GM18499 (cell line): ENCODE data around the gene GADD45GIP1.
"Not testable (repeated sequence)": the region's sequence is repeated elsewhere in the genome, so short reads cannot be mapped to it uniquely, and the experiment has no call there.

Experiments
- ATAC-seq: cut with Tn5 transposase; IDR thresholded peaks from one replicate; pipeline ENCODE4 v1.9.1; 2021; ENCODE audit warnings: moderate number of reproducible peaks; ENCODE audit not compliant: insufficient read depth, unreplicated experiment

The GADD45GIP1 gene

DNA sequence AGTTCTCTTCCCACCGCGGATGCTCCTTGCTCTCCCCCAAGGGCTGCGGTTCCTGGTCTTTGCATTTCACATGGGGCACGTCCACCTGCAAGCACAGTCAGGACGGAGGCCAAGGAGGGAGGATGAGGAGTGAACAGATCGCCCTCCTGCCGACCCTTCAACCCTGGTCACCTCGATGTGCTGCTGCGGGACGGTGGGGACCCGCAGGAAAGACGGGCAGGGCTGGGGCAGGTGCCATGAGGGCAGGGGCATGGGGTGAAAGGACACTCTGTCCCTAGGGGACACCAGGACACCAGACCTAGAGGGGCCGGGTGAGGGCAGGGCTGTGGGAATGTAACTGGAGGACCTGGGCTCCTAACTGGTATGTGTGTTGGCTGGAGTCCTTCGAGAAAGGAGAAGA is 38.8 kb downstream of the GADD45GIP1 start:
- ATAC-seq, result no peak

DNA sequence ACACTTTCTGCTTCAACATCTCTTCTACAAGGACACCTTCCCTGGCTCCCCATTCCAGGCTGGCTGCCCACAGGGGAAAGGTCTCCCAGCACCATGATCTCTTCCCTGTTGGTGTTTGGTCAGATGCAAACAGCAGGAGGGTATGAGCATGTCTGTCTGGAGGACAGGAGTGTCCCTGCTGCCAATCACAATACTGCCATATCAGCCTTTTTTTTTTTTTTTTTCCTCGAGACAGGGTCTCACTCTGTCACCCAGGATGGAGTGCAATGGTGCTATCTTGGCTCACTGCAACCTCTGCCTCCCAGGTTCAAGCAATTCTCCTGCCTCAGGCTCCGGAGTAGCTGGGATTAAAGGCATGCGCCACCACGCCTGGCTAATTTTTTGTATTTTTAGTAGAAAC is 41.2 kb downstream of the GADD45GIP1 start:
- not testable (repeated sequence) for ATAC-seq

DNA sequence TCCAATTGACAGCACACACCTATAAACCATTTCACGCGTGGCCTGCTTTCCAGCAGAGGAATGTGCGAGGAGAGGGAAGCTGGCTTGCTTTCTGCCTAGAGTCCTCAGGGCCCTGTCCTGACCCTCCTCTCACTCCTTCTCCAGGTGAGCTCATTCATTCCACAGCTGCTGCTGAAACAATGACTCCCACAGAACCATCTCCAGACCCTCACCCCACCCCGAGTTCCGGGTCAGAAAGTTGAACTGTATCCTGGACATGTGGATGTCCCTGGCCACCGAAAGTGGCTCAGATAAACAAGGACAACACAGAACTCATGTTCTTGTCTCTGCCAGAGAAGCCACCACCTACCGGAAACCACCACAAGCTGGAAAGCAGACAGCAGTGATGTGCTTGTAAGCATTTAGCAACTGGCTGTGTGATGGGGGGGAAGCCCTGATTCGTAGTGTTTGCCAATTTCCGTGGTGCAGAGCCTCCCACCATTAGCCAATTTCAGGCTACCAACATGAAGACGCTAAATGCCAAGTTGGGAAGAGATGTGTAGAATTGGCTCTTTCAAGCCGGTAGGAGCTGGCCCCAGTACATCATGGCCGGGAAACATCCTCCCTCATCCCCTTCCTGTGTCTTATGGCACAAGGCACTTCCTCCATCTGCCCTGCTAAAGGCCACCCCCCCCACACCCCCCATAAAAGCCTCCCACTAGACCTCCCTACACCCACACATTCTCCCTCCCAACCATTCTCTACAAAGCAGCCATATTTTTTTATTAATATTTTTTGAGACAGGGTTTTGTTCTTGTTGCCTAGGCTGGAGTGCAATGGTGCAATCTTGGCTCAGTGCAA is 43.0 kb downstream of the GADD45GIP1 start:
- no peak for ATAC-seq

DNA sequence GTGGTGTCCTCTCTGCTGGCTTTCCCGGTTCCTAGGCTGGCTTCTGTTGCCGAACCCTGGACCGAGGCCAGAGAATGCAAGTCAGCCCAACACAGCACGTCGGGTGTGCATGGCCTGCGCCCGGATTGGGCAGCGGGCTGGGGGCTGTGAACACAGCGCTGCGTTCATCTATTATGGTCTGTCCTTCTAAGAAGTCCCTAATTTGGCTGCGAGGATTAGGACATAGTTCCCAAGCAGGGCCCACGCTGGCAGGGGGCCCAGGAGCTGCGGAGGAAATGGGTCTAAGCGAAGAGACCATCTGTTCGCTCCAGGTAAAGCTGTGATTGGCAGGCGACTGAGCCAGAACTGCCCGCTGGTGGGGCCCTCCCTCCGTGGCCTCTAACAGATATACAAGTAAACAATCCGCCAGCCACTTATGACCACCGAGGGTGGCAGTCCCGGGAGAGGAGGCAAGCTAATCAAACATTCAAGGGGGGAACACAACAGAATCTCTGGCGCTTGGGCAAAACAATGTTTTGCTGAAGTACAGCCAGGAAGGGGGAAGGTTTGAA is 43.9 kb downstream of the GADD45GIP1 start:
- ATAC-seq, result no peak

DNA sequence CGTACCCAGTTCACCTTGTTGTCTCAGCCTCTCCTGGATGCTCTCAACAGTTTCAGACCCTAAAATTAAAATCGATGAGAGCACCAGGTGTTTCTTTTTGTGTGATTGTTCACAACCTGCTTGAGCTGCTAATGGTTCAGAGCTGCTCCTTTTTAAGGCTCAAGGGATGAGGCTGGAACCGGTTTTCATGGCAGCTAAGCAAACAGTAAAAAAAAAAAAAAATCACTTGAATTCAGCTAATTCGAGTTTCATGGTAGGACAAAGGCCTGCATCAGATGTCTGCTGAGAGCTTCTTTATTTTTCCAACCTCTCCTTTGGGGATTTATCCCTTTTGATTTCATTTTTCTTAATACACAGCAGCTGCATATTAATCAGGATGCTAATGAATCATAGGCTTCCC is 44.5 kb downstream of the GADD45GIP1 start:
- ATAC-seq, result no peak

DNA sequence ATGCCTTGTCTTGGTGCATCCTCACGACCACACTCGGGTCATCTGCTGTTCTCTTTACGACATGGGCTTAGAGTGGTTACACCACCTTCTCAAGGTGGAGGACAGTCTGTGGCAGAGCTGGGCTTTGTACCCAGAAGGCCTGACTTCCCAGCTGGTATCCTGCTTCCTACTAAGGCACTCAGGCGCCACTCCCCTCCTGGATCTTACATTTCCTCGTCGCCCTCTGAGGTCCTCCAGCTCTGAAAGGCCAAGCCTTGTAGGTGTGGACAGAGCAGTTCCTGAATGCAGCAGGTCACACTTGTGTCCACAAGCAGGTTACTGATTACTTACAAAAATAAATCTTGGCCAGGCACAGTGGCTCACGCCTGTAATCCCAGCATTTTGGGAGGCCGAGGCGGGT is 49.9 kb downstream of the GADD45GIP1 start:
- no peak for ATAC-seq
